GM13976 (cell line): ENCODE measurements around the gene GSC.

Experiments
- DNase-seq: peaks from one replicate; pipeline ENCODE4 v3.0.0; 2012; ENCODE audit warnings: low spot score
- in situ Hi-C: fragments of 300-500 bp; cut with MboI; formaldehyde crosslinking; loops from one replicate; pipeline ENCODE4 v1.12.0; 2022; ENCODE audit warnings: low sequenced_read_pairs, mixed read lengths, inconsistent platforms; ENCODE audit not compliant: unreplicated experiment
- TF ChIP-seq, protein P1 (sequence below): IDR thresholded peaks from 2 replicates; pipeline ENCODE4 v1.5.1; 2012; ENCODE audit warnings: borderline replicate concordance, mild to moderate bottlenecking; ENCODE audit not compliant: insufficient read depth; ENCODE audit errors: extremely low read depth, missing control alignments, control extremely low read depth

Gene GSC

DNA sequence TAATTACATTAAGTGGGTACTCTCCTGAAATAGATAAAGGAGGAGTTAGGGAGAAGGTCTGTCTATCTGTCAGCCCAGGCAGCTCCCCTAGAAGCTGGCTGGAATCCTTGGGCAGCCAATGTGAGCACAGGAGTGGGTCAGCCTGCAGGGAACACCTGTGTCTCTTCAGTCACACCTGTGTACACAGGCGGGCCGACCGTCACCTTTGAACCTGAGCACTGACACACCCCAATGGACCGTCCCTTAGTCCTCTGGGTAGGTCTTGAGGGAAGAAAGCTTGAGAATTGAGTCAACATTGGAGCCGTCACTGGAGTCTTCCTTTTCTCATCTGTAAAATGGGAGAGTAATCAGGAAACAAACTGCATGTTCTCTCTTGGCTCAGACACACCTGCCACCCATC lies 9.8 kb upstream of the GSC start:
- in situ Hi-C loops, result no loop called here
- DNase-seq, result no peak
- TF ChIP-seq, protein P1, sequence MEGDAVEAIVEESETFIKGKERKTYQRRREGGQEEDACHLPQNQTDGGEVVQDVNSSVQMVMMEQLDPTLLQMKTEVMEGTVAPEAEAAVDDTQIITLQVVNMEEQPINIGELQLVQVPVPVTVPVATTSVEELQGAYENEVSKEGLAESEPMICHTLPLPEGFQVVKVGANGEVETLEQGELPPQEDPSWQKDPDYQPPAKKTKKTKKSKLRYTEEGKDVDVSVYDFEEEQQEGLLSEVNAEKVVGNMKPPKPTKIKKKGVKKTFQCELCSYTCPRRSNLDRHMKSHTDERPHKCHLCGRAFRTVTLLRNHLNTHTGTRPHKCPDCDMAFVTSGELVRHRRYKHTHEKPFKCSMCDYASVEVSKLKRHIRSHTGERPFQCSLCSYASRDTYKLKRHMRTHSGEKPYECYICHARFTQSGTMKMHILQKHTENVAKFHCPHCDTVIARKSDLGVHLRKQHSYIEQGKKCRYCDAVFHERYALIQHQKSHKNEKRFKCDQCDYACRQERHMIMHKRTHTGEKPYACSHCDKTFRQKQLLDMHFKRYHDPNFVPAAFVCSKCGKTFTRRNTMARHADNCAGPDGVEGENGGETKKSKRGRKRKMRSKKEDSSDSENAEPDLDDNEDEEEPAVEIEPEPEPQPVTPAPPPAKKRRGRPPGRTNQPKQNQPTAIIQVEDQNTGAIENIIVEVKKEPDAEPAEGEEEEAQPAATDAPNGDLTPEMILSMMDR, result no peak

DNA sequence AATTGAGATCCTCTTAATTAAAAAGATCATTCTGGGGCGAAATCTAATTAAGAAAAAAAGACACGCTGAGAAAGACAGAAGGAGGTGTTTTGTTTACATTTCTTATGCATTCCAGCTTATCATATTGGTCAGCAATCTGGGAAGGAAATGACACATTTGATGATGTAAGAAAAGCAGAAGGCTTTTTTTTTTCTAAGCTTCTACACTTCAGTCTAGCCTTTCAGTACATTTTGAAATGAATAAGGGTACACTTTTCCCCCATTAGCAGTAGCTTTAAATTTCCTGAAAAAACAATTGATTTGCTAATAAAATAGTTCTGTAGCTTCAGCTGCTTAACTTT lies 5.9 kb upstream of the GSC start:
- TF ChIP-seq, protein P1, result no peak
- no peak for DNase-seq
- in situ Hi-C loops, result no loop called here

DNA sequence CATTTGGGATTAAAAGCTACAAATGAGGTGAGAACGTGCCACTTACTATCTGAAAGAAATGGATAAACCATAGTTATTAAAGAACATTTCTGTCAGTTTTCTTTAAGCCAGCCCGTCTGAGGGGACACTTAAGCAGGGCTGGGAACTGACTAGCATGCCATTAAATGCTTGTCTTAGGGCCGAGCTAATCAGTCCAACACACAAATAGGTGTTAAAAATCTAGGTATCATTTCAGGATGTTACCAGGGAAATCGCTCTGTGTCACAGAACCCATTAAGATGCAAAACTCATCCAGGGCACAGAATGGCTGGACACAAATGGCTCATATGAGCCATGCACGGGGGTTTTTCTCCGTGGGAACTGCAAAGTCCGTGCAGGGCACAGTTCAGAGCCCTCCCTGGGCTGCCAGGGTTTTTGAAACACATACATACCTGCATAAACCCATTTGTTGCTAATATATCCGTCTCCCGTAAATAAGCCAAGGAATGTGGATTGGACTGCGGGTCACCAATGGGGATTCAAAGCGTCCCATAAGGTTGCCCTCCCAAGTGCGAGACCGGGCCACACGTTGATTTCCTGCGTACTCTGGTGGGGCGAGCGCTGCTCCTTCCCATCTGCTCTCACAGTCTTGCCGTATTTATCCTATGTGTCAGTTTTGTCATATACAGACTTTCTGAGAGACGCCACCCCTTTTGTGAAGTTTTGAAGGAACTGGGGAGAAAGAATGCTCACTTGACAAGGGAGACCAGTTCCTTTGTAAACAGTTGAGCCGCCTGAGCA lies 5.4 kb upstream of the GSC start:
- TF ChIP-seq, protein P1, result no peak
- DNase-seq, result no peak
- in situ Hi-C loops, result no loop called here

DNA sequence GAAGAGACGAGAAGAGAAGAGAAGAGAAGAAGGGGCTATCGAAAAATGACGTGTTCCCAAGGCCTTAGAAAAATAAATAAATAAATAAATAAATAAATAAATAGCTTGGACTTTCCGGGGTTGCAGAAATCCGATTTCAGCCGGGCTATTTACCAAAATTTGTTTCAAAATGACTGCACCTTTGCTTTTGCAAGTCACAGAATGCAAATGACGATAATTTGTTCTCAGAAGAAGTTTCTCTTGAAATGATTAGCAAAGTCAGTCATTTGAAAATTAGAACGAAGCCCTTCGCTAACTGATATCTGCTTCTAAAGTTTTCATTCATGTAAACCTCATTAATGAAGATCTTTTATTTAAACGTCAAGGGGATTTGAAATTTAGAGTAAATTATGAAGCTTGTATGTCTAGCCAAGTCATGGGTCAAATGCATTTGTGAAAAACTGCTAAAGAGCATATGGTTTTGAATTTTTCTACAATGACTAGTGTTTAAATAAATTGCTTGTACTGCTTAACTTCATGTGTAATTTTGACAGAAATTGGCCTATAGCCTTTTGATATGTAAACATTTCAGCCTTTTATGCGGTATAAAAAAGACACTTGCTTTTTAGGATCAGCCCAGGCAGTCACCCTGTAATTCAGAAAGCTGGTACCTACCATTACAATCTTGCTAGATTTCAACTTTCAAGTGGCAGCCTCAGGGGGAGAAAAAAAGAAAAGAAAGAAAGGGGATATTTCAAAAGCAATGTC lies 4.6 kb upstream of the GSC start:
- in situ Hi-C loops, result no loop called here
- no peak for DNase-seq
- TF ChIP-seq, protein P1, result no peak

DNA sequence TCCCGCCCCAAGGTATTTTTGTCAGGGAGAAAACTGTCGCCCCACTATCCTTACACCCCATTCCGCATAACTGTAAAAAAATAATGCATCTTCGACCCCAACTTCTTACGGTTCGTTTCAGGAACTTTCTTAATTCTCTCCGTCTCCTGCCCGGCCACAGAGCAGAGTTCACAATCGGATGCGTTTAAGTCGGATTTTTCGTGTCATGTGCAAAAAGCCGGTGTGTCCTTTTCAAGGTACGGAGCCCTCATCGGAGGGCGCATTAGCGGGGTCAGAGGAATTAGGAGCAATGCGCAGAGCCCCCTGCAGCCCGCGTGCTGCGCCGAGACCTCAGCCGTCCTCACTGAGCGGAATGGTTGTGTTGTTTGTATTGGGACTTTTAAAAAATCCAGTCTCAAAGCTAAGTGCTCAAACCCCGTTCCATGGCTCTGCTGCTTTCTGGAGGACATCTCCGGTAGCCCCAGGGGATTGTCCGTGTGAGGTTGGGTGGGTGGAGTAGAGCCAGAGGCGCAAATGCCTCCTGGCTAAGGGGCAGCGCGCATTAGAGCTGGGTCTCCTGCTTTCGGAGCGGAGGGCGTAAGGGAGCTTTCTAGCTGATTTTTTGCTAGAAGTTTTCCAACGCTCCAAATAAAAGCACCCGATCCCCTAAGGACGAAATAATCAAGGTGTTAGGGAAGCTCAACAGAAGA lies 3.9 kb upstream of the GSC start:
- TF ChIP-seq, protein P1, result no peak
- in situ Hi-C loops, result no loop called here
- DNase-seq, result no peak

DNA sequence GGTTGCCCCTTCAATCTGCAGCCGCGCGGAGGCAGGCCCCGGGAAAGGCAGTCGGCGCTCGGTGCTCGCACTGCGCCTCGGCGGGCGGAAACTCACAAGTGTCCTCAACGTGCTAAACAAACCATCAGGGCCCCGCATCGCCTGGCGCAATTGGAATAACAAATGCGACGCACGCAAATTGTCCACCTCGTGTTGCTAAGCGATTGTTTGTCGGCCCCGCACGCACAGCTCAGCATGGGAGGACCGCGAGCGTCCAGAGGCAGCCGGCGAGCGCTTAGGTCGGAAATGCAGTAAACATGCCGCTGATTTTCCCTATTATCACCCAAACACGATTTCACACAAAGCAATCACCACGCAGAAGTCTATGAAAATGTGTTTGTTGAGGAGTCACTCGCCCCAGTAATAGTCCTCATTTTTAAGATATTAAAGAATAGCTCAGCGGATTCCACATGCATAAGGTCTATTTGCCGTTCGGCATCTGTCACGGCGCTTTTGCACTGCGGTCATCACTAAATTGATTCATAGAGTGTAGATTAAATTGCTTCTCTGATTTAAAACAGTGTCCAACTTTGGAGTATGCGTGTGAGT lies 3.2 kb upstream of the GSC start:
- TF ChIP-seq, protein P1, result no peak
- DNase-seq, result no peak
- in situ Hi-C loops, result no loop called here
